OCI-LY3 (cell line): ENCODE results near the gene ASCL5.

Experiments
- CTCF ChIP-seq: fragments of 200-600, 300-600 bp; sonication (generic); IDR thresholded peaks from 2 replicates; pipeline ENCODE4 v1.5.1; 2014; ENCODE audit warnings: antibody characterized with exemption, low read length, low read depth
- EZH2phosphoT487 ChIP-seq: fragments of 200-600 bp; shearing (Covaris generic); IDR thresholded peaks from 2 replicates; pipeline ENCODE4 v1.6.1; 2018; ENCODE audit warnings: antibody characterized with exemption, mixed run types, low read depth

- TF ChIP-seq CTCF, result no peak
- no peak for TF ChIP-seq EZH2phosphoT487
These were observed 1.2 kb downstream of the ASCL5 start for GRCh38 chr1:201125800-201126199.
